GM10266 (cell line): ENCODE data around the gene EPS8.
A peak's percentile ranks its signal among the peaks of the same experiment; 100 is the strongest.

Experiments used
- DNase-seq: peaks from one replicate; pipeline ENCODE4 v3.0.0; 2012; ENCODE audit errors: extremely low spot score
- CTCF ChIP-seq: IDR thresholded peaks from 2 replicates; pipeline ENCODE4 v1.5.1; 2012; ENCODE audit warnings: mild to moderate bottlenecking, low read depth; ENCODE audit not compliant: control insufficient read depth, insufficient read depth; ENCODE audit errors: missing control alignments

The EPS8 gene

GRCh38 chr12:15580431-15580830 is 208.8 kb downstream of the EPS8 start:
- DNase-seq = no peak
- peak; percentile 28 for TF ChIP-seq CTCF

- no peak for TF ChIP-seq CTCF
- no peak for DNase-seq
These were observed 213.3 kb downstream of the EPS8 start for GRCh38 chr12:15575671-15576541.

GRCh38 chr12:15574353-15574752 is 214.8 kb downstream of the EPS8 start:
- TF ChIP-seq CTCF = no peak
- no peak for DNase-seq
